Cerebellar nuclear complex (tissue), 1 donor: Measurements from ENCODE around the gene TRIM46.
"Not testable (repeated sequence)": the region's sequence is repeated elsewhere in the genome, so short reads cannot be mapped to it uniquely, and the experiment has no call there.

ENCODE experiments used
- DNase-seq, 2 experiments: peaks; one replicate each; lab custom pipeline; 2025; lab: John Stamatoyannopoulos, UW

Gene TRIM46

GRCh38 chr1:155227261-155228095 lies 53.8 kb downstream of the TRIM46 start:
- peak; percentile 84 to 91 for DNase-seq

- DNase-seq, result no peak
Observed at GRCh38 chr1:155228096-155228427, 54.4 kb downstream of the TRIM46 start.

- not testable (repeated sequence) for DNase-seq
Observed at GRCh38 chr1:155231302-155231701, 57.7 kb downstream of the TRIM46 start.

GRCh38 chr1:155232001-155232978 lies 58.6 kb downstream of the TRIM46 start:
- DNase-seq, result not testable (repeated sequence)

GRCh38 chr1:155233502-155233901 lies 59.9 kb downstream of the TRIM46 start:
- DNase-seq, result not testable (repeated sequence)
